D721Med (cell line): Measurements from ENCODE around the gene OR10H1.
"Not testable (repeated sequence)": the region's sequence is repeated elsewhere in the genome, so short reads cannot be mapped to it uniquely, and the experiment has no call there.

Experiments
- DNase-seq: peaks from one replicate; pipeline ENCODE4 v3.0.0; 2011; ENCODE audit warnings: low spot score; ENCODE audit not compliant: insufficient read length
- FAIRE-seq: peaks from 2 replicates; lab custom pipeline; 2011; peaks lifted over from hg19 to GRCh38; lab: Jason Lieb, UNC
- CTCF ChIP-seq: IDR thresholded peaks from 2 replicates; pipeline ENCODE4 v1.5.1; 2012; ENCODE audit warnings: mild to moderate bottlenecking, control low read depth; ENCODE audit not compliant: insufficient read depth; ENCODE audit errors: missing control alignments

The OR10H1 gene

DNA sequence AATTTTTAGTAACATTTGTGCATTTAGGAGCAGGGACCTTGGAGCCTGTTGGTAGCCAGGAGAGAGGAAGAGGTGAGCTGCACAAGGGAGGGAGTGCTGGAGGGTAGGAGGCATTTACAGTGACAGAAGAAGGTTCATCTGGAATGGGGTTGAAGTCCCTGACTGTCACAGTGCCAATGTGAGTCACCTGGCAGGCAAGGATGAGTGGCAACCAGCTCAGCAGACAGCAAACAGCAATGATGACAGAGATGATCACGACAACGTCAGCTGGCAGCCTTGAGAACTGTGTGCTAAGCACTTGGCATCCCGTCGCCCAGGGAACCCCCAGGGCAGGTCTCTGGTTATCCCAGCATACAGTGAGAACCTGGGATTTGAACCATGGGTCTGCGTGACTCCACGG lies 25.4 kb downstream of the OR10H1 start:
- no peak for TF ChIP-seq CTCF
- no peak for FAIRE-seq
- DNase-seq, result no peak

DNA sequence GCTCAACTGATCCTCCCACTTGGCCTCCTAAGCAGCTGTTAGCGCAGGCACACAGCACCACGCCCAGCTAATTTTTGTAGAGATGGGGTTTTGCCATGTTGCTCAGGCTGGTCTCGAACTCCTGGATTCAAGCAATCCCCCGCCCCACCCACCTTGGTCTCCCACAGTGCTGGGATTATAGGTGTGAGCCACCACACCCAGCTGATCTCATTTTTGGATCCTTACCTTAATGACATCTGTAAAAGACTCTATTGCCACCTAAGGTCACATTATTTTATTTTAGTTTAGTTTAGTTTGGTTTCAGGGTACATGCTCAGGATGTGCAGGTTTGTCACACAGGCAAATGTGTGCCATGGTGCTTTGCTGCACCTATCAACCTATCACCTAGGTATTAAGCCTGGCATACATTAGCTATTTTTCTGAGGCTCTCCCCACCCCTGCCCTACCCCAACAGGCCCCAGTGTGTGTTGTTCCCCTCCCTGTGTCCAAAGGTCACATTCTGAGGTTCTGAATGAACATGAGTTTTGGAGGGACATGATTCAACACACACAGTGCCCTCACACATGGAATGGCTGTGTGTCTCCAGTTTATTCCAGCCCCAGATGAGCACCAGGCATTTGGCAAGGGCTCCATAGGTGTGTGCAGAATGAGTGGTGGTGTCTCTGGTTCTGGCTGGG lies 26.7 kb downstream of the OR10H1 start:
- no peak for TF ChIP-seq CTCF
- FAIRE-seq (no peak), DNase-seq (no peak)

- FAIRE-seq (no peak), DNase-seq (no peak)
- no peak for TF ChIP-seq CTCF
These were observed 27.8 kb downstream of the OR10H1 start, which contains the start of gene OR10H5 for GRCh38 chr19:15787611-15788155. Gene OR10H5 (plus strand): TSS chr19:15787661. CDS start chr19:15794049, 6,388 bp downstream.

DNA sequence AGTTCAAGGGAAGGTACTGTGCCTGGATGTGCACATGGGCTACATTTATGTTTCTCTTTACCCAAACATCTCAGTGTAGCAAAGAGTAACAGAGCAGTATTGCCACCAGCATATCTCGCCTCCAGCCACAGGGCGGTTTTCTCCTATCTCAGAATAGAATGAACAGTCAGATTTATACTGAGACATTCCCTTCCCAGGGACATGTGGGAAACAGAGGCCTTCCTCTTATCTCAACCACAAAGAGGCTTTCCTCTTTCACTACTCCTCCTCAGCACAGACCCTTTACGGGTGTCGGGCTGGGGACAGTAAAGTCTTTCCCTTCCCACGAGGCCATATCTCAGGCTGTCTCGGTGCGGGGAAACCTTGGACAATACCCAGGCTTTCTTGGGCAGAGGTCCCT lies 32.6 kb downstream of the OR10H1 start:
- FAIRE-seq, DNase-seq: not testable (repeated sequence)

- DNase-seq (no peak), FAIRE-seq (no peak)
- TF ChIP-seq CTCF, result no peak
These were observed 33.3 kb downstream of the OR10H1 start for GRCh38 chr19:15782211-15782610.

DNA sequence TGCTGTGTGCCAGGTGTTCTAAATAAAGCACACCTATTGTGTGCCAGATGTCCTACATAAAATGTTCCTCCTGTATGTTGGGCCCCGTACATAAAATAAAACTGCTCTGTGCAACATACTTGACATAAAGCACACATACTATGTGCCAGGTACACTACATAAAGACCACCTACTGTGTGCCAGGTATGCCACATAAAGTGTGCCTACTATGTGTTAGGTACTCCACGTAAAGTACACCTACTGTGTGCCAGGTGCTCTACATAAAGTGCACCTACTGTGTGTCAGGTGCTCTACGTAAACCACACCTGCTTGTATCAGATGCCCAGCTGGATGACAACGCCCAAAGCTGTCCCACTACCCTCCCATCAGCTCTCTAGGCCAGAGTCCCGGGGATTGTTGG lies 33.8 kb downstream of the OR10H1 start:
- no peak for FAIRE-seq
- no peak for DNase-seq
- no peak for TF ChIP-seq CTCF

DNA sequence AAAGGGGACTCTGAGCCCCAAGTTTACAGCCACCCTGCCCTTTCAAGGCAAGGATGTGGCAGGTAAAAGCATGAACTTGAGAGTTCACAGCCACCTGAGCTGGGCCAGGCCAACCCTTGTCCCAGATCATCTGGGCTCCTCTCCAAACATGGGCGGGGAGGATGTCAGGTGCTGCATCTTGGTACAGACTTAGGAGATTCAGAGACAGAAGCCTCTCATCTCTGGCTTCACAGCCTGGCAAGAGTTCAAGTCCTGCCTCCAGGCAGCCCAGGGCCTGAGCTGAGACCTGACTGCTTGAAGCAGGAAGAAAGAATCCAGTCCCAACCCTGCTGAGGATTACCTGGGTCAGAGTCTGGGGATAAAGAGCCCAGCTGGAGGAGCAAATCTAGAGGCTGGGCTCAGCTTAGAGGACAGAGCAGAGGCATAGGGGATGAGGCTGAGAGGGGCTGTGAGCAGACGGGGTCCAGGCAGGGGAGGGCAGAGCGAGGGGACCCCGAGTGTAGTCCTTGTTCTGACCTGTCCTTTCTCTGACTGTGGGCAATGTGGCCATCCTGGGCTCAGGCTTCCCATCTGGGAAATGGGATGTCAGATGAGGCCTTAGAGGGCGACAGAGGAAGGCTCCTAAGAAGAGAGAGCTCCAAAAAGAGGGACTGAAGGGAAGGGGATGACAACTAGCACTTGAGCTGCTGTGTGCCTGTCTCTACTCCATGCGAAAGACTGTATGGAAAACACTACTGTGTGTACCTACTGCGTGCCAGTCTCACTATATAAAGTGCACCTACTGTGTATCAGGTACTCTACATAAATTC lies 34.6 kb downstream of the OR10H1 start:
- TF ChIP-seq CTCF, result no peak
- FAIRE-seq, result no peak
- DNase-seq, result no peak
